IPS-NIHi11 (cell line): ENCODE results near the gene CEP170B.
"Not testable (repeated sequence)": the region's sequence is repeated elsewhere in the genome, so short reads cannot be mapped to it uniquely, and the experiment has no call there.

Experiments
- DNase-seq: peaks from one replicate; pipeline ENCODE4 v3.0.0; 2012; ENCODE audit warnings: mixed read lengths, low spot score

Gene CEP170B

GRCh38 chr14:104944436-104945205, 79.6 kb downstream of the CEP170B start:
- not testable (repeated sequence) for DNase-seq

DNA sequence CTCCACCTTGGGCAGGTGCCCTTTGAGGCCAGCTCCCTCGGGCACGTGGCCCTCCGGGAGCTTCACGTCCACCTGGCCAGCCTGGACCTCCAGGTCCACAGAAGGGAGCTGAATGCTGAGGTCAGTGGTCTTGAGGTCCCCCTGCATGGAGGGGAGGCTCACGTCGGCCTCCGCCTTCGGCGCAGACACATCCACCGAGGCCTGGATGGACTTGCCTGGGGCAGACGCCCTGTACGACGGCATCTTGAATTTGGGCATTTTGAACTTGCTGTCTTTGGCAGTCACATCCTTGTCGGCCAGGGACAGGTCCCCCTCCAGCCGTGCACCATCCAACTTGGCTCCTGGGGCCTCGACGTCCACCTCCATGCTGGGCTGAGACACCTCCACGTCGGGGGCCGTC, 80.2 kb downstream of the CEP170B start:
- not testable (repeated sequence) for DNase-seq
